ENCODE measurements around the gene KCNQ5.
A peak's percentile ranks its signal among the peaks of the same experiment; 100 is the strongest.

The KCNQ5 gene

DNA sequence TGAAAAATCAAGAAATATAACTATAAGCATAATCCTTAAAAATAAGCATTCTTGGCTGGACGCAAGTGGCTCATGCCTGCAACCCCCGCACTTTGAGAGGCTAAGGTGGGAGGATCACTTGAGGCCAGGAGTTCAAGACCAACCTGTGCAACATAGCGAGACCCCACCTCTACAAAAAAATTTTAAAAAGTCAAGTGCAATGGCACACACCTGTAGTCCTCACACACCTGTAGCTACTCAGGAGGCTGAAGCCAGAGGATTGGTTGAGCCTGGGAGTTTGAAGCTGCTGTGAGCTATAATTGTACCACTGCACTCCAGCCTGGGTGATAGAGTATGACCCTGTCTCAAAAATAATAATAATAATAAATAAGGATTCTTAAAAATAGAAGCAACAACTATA, 494.5 kb downstream of the KCNQ5 start:
- TF ChIP-seq, protein P1, sequence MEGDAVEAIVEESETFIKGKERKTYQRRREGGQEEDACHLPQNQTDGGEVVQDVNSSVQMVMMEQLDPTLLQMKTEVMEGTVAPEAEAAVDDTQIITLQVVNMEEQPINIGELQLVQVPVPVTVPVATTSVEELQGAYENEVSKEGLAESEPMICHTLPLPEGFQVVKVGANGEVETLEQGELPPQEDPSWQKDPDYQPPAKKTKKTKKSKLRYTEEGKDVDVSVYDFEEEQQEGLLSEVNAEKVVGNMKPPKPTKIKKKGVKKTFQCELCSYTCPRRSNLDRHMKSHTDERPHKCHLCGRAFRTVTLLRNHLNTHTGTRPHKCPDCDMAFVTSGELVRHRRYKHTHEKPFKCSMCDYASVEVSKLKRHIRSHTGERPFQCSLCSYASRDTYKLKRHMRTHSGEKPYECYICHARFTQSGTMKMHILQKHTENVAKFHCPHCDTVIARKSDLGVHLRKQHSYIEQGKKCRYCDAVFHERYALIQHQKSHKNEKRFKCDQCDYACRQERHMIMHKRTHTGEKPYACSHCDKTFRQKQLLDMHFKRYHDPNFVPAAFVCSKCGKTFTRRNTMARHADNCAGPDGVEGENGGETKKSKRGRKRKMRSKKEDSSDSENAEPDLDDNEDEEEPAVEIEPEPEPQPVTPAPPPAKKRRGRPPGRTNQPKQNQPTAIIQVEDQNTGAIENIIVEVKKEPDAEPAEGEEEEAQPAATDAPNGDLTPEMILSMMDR (IDR thresholded peaks at IDR 0.05; ENCODE audit: low read depth, low read length) = no peak
- TF ChIP-seq EZH2phosphoT487 (IDR thresholded peaks at IDR 0.05; ENCODE audit: low read depth) = no peak
- peaks cover 5% of the 10 kb centered on the region for H3K36me3 ChIP-seq (replicated peaks; ENCODE audit: low read depth, low read length)
- no peaks in the 10 kb centered on the region for H4K20me1 ChIP-seq (ENCODE audit: insufficient read depth, low read length)

GRCh38 chr6:73121421-73121993, 499.6 kb downstream of the KCNQ5 start:
- TF ChIP-seq EZH2phosphoT487 (IDR thresholded peaks at IDR 0.05; ENCODE audit: low read depth) = no peak
- TF ChIP-seq, protein P1 (IDR thresholded peaks at IDR 0.05; ENCODE audit: low read depth, low read length) = no peak
- Histone ChIP-seq H3K36me3 (replicated peaks; ENCODE audit: low read depth, low read length) (peaks cover 9% of the 10 kb centered on the region), H4K20me1 (ENCODE audit: insufficient read depth, low read length) (peaks cover 3% of the 10 kb centered on the region; the same call in 1 of the 2 replicates)

More for the DNA sequence above, 494.5 kb downstream of the KCNQ5 start:
- Histone ChIP-seq H3K79me2 (ENCODE audit: low read length) (no peaks in the 10 kb centered on the region), H3K9me3 (ENCODE audit: insufficient read depth, low read length) (no peaks in the 10 kb centered on the region), H3K27me3 (ENCODE audit: low read depth, low read length) (no peaks in the 10 kb centered on the region), H3K4me1 (ENCODE audit: low read length) (peaks cover 5% of the 10 kb centered on the region; the same call in 1 of the 2 replicates), H2AFZ (ENCODE audit: low read depth, low read length) (no peak overlapping the region), H3K27ac (ENCODE audit: low read length) (no peak overlapping the region), H3K9ac (ENCODE audit: low read length) (no peak overlapping the region), H3K4me3 (ENCODE audit: low read length) (no peak overlapping the region), H3K4me2 (ENCODE audit: low read length) (no peak overlapping the region)

DNA sequence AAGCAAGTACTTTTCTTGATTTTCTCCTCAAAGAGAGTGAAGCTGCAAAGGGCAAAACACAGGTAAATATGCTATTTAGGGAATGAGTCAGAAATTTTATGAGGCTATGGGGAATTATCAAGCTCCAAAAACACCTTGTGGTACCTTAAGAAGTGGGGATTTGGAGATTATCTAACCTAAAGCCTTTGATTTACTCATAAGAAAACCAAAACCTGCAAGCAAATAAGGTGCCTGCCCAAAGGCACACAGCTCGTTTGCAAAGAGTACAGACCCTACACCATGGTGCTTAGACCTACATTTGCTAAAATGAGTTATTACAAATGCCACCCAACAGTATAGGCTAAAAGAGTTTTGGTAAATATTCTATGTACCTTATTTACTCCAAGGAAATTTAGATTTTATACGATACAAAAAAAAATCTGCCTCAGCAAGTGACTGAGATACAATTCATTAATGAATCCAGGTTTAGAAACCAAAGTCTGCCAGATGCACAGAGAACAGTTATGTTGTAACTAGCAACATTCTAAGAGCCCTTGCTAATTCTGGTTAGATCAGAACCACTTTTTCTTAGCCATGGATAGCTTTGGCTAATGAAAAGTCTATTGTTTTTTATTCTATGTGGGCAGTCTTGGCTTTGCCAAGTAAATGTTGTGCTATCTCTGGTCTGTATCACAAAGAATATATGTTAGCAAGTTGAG, 501.9 kb downstream of the KCNQ5 start:
- Histone ChIP-seq H3K9ac (ENCODE audit: low read length) (no peak overlapping the region), H3K79me2 (ENCODE audit: low read length) (no peaks in the 10 kb centered on the region), H4K20me1 (ENCODE audit: insufficient read depth, low read length) (peaks cover 3% of the 10 kb centered on the region; the same call in 1 of the 2 replicates), H3K27ac (ENCODE audit: low read length) (no peak overlapping the region), H3K36me3 (replicated peaks; ENCODE audit: low read depth, low read length) (peaks cover 9% of the 10 kb centered on the region), H3K4me1 (ENCODE audit: low read length) (peaks cover 21% of the 10 kb centered on the region), H3K4me2 (ENCODE audit: low read length) (peak overlapping the region; percentile 63), H2AFZ (ENCODE audit: low read depth, low read length) (no peak overlapping the region), H3K4me3 (ENCODE audit: low read length) (no peak overlapping the region; the same call in 1 of the 2 replicates), H3K9me3 (ENCODE audit: insufficient read depth, low read length) (no peaks in the 10 kb centered on the region), H3K27me3 (ENCODE audit: low read depth, low read length) (no peaks in the 10 kb centered on the region)
- TF ChIP-seq, protein P1 (IDR thresholded peaks at IDR 0.05; ENCODE audit: low read depth, low read length) = no peak
- TF ChIP-seq EZH2phosphoT487 (IDR thresholded peaks at IDR 0.05; ENCODE audit: low read depth) = no peak

More at GRCh38 chr6:73121421-73121993, 499.6 kb downstream of the KCNQ5 start:
- H3K4me1 ChIP-seq (ENCODE audit: low read length) = peaks cover 22% of the 10 kb centered on the region
- H2AFZ ChIP-seq (ENCODE audit: low read depth, low read length) = no peak overlapping the region
- no peak overlapping the region for H3K27ac ChIP-seq (ENCODE audit: low read length)
- H3K27me3 ChIP-seq (ENCODE audit: low read depth, low read length) = no peaks in the 10 kb centered on the region
- no peak overlapping the region for H3K4me3 ChIP-seq (ENCODE audit: low read length)
- no peaks in the 10 kb centered on the region for H3K79me2 ChIP-seq (ENCODE audit: low read length)
- no peaks in the 10 kb centered on the region for H3K9me3 ChIP-seq (ENCODE audit: insufficient read depth, low read length)
- H3K9ac ChIP-seq (ENCODE audit: low read length) = no peak overlapping the region
- no peak overlapping the region for H3K4me2 ChIP-seq (ENCODE audit: low read length)

DNA sequence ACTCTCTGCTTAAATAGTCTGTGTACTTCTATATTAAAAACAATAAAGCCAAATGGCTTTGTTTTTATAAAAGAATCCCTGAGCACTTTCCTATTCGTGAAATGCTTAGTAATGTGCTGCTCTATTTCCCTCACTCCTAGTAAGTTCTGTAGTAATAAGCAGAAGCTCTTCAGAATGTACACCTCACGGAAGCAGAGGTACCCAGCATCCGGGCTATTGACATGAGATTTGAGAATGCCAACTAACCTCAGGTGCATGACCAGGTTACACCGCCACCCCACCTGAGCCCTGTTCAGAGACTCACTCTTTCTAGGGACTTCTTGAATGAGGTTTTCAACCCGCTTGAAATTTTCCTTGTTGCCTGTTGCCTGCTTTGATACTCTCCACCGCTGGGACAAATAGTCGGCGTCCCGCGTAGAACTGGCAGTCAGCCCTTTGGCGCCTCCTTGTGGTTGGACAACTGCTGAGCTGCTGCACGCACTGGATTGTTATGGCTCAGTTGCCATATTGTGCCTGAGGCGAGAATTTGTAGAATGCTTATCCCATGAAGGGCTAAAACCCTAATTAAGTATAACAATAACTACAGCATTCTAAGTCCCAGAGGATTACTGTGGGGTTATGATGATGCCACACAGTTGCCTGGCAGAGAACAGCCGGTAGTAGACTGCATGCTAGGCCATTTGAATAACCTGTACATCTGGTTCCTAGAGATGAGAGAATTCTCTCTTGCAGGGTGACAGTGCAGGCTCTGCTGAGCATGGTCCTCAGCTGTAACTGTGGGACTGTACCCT, 508.0 kb downstream of the KCNQ5 start:
- TF ChIP-seq, protein P1 (IDR thresholded peaks at IDR 0.05; ENCODE audit: low read depth, low read length) = peak; percentile 100
- TF ChIP-seq EZH2phosphoT487 (IDR thresholded peaks at IDR 0.05; ENCODE audit: low read depth) = no peak
- H3K9ac ChIP-seq (ENCODE audit: low read length) = peak overlapping the region; percentile 30; the same call in 1 of the 2 replicates
- no peak overlapping the region for H3K27ac ChIP-seq (ENCODE audit: low read length)
- H2AFZ ChIP-seq (ENCODE audit: low read depth, low read length) = peak overlapping the region; percentile 55
- H3K4me3 ChIP-seq (ENCODE audit: low read length) = peak overlapping the region; percentile 74
- H3K27me3 ChIP-seq (ENCODE audit: low read depth, low read length) = no peaks in the 10 kb centered on the region; the same call in 1 of the 2 replicates
- no peaks in the 10 kb centered on the region for H4K20me1 ChIP-seq (ENCODE audit: insufficient read depth, low read length)
- no peaks in the 10 kb centered on the region for H3K9me3 ChIP-seq (ENCODE audit: insufficient read depth, low read length)
- peaks cover 29% of the 10 kb centered on the region for H3K4me1 ChIP-seq (ENCODE audit: low read length)
- no peaks in the 10 kb centered on the region for H3K36me3 ChIP-seq (replicated peaks; ENCODE audit: low read depth, low read length)
- no peaks in the 10 kb centered on the region for H3K79me2 ChIP-seq (ENCODE audit: low read length)
- peak overlapping the region; percentile 74 for H3K4me2 ChIP-seq (ENCODE audit: low read length)
